Mononuclear cell (primary cell): ENCODE measurements around the gene TMEM135. TPM values are rescaled to one million over a fixed set of nuclear protein-coding genes. Genes with fewer than 3 reads are reported as not detected.

Experiments used
- H3K27me3 ChIP-seq: 2 replicates; pipeline ENCODE4 v1.6.0; 2011; ENCODE audit warnings: low read length, control low read depth; ENCODE audit not compliant: insufficient read depth
- H3K4me1 ChIP-seq: 2 replicates; pipeline ENCODE4 v1.5.1; 2011; ENCODE audit warnings: mild to moderate bottlenecking, low read length, control low read depth; ENCODE audit not compliant: insufficient read depth
- H3K4me3 ChIP-seq: 2 replicates; pipeline ENCODE4 v1.5.1; 2011; ENCODE audit warnings: mild to moderate bottlenecking, low read length, moderate library complexity
- H3K9me3 ChIP-seq: 2 replicates; pipeline ENCODE4 v1.5.1; 2011; ENCODE audit warnings: low read depth, mild to moderate bottlenecking, control low read depth, low read length
- total RNA-seq: library from RNA; depleted of rRNA; stranded (reverse); fragments of >200 nt; gene quantifications from one replicate; pipeline ENCODE4 v1.2.3, GENCODE V29; 2012

The TMEM135 gene
- total RNA-seq, 1 donor, result 10.6 TPM

GRCh38 chr11:87353771-87354345, 316.1 kb downstream of the TMEM135 start:
- peaks cover 7% of the 10 kb centered on the region for H3K4me1 ChIP-seq
- H3K27me3 ChIP-seq, result no peaks in the 10 kb centered on the region
- no peak overlapping the region for H3K4me3 ChIP-seq
- H3K9me3 ChIP-seq, result no peaks in the 10 kb centered on the region

- no peaks in the 10 kb centered on the region for H3K9me3 ChIP-seq
- peaks cover 7% of the 10 kb centered on the region for H3K4me1 ChIP-seq
- no peak overlapping the region for H3K4me3 ChIP-seq
- no peaks in the 10 kb centered on the region for H3K27me3 ChIP-seq
These were observed 317.9 kb downstream of the TMEM135 start for GRCh38 chr11:87355596-87355995.

DNA sequence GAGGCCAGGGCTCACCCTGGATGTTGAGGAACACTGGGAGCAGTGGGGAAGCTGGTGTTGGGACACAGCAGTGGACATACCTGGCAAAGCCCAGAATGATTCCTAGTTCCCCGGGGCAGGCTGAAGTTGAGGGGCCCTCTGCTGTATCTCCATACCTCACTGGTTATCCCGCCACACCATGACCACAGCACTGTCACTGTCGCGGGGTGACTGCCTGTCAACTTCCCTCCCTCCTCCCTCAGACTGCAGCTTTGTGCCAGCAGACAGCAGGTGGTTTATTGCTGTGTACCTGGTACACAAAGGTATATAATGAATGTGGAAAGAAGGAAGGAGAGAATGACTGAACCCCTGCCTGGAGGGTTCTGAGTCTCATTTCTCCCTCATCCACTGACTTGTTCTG, 318.7 kb downstream of the TMEM135 start:
- Histone ChIP-seq H3K4me1 (peaks cover 7% of the 10 kb centered on the region), H3K9me3 (no peaks in the 10 kb centered on the region), H3K4me3 (no peak overlapping the region), H3K27me3 (no peaks in the 10 kb centered on the region)

DNA sequence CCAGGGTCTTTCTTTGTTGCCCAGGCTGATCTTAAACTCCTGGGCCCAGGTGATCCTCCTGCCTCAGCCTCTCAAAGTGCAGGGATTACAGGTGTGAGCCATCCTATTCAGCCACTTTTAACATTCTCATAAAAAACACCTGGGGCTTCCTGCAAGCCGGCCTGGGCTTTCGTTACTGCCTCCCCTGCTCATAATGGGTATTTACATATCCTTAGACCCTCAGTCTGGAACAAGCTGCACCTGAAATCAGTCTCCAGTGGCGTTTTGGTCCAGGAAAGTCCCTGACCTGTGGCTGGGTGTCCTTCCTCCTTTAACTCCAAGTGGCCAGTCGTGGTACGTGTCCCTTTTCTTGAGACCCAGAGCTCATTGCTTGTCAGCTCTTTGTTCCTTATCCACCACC, 320.7 kb downstream of the TMEM135 start:
- no peaks in the 10 kb centered on the region for H3K4me1 ChIP-seq
- H3K27me3 ChIP-seq, result no peaks in the 10 kb centered on the region
- no peak overlapping the region for H3K4me3 ChIP-seq
- no peaks in the 10 kb centered on the region for H3K9me3 ChIP-seq

- Histone ChIP-seq H3K9me3 (no peaks in the 10 kb centered on the region), H3K27me3 (no peaks in the 10 kb centered on the region), H3K4me1 (no peaks in the 10 kb centered on the region)
These were observed 321.7 kb downstream of the TMEM135 start for GRCh38 chr11:87359401-87359800.

GRCh38 chr11:87361891-87362290, 324.2 kb downstream of the TMEM135 start:
- Histone ChIP-seq H3K4me1 (no peaks in the 10 kb centered on the region), H3K9me3 (no peaks in the 10 kb centered on the region), H3K4me3 (no peak overlapping the region), H3K27me3 (no peaks in the 10 kb centered on the region)

More at GRCh38 chr11:87359401-87359800, 321.7 kb downstream of the TMEM135 start:
- no peak overlapping the region for H3K4me3 ChIP-seq

GRCh38 chr11:87366346-87366745, 328.6 kb downstream of the TMEM135 start:
- Histone ChIP-seq H3K9me3 (no peaks in the 10 kb centered on the region), H3K27me3 (no peaks in the 10 kb centered on the region), H3K4me1 (no peaks in the 10 kb centered on the region), H3K4me3 (no peak overlapping the region)

DNA sequence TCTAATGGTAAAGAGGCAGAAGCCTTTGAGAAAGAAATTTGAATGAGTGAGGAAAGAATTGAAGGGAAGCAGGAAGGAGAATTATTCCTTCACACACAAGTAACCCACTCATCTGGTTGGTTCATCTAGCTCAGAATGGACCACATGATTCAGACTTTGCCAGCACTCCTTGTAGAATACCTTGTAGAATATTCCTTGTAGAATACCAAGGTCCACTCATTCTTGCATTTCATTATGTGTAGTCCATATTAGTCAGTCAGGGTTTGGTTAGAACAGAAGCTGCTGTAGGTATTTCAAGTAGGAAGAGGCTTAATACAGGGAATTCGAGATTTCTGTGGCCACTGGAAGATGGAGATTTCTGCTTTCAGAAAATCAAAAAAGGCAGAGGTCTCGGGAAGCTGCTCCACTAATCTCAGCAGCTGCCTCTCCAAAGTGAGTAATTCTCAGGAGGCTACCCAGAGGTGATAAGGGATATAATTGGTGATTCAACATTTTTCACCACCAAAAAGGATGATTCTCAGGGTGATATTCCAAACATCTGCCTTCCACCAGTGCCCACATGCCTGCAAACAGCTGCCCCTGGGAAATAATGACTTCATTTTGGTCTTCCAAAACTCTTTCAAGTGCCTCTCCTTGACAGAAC, 329.1 kb downstream of the TMEM135 start:
- Histone ChIP-seq H3K27me3 (no peaks in the 10 kb centered on the region), H3K4me1 (no peaks in the 10 kb centered on the region), H3K4me3 (no peak overlapping the region), H3K9me3 (no peaks in the 10 kb centered on the region)

DNA sequence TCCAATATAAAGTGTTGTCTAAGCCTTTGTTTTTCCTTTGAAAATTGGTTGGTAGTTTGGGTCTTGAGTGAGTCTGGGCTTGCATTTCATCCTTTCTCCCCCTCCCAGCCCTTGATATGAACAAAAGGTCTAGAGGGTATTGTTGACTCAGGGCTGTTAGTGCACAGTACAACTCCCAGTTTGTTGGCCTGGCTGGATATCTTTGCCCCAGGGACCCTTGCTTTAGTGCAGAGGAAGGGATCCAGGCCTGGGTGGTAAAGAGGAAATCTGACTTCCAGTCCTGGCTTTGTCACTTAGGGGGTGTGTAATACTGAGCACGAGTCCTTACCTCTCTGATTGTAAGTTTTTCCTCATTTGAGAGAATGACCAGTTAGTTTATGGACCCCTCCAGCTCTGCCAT, 330.4 kb downstream of the TMEM135 start:
- Histone ChIP-seq H3K4me1 (no peaks in the 10 kb centered on the region), H3K9me3 (no peaks in the 10 kb centered on the region), H3K27me3 (no peaks in the 10 kb centered on the region), H3K4me3 (no peak overlapping the region)

DNA sequence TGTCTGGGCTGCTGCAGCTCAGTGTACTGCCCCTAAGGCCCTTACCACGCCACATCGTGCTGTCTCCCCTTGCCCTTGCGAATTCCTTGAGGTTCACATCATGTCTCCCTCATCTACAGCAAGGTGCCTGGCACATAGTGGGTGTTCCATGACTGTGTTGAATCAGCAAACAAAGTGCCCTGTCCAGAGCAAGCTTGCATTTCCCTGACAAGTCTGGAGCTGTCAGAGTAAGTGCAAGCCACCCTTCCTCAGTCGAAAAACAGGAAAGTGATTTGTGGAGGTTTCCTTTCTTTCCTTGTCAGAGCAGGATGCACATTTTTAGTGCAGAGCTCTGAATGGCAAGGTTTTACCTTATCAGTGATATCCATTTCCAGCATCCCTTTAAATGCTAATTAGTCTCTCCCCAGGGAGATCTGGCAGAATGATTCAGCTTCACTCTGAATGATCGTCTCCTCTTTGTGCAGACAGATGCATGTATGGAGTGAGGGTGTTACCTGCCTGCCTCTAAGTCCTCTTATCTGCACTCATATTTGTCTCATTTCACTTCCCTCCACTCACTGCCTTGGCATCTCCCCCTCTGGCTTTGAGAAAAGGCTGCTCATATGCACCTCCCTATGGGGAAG, 331.2 kb downstream of the TMEM135 start:
- H3K9me3 ChIP-seq, result no peaks in the 10 kb centered on the region
- H3K4me3 ChIP-seq, result no peak overlapping the region
- no peaks in the 10 kb centered on the region for H3K4me1 ChIP-seq
- H3K27me3 ChIP-seq, result no peaks in the 10 kb centered on the region

- Histone ChIP-seq H3K27me3 (no peaks in the 10 kb centered on the region), H3K4me3 (no peak overlapping the region), H3K4me1 (no peaks in the 10 kb centered on the region), H3K9me3 (no peaks in the 10 kb centered on the region)
These were observed 332.2 kb downstream of the TMEM135 start for GRCh38 chr11:87369888-87370287.

DNA sequence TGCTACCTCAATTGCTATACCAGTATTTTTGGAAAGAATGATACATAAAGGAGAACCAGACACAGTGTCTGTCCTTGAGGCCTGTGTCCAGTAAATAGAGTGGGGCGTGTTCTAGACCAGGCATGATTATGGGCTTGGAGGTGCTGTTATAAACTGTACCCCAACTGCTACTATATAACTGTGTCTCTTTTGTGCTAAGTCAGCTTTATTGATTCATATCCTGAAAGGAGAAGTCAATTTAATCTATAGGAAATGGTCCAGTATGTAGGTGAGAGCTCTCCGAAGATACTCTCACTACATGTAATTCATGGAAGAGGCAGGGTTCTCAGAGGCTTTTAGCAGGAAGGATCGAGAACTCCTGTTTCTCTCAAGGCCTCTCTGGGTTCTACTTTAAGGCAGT, 334.3 kb downstream of the TMEM135 start:
- Histone ChIP-seq H3K9me3 (no peaks in the 10 kb centered on the region), H3K4me3 (no peak overlapping the region), H3K4me1 (no peaks in the 10 kb centered on the region), H3K27me3 (no peaks in the 10 kb centered on the region)

Other genes starting within 250 kb of the TMEM135 start
- 8.3 TPM for gene PRSS23, start 237.4 kb upstream of the TMEM135 start, total RNA-seq
- 0.10 TPM for gene FZD4, start 82.5 kb upstream of the TMEM135 start, total RNA-seq